BJ (cell line): Measurements from ENCODE around the gene ARHGAP45. TPM values are rescaled to one million over a fixed set of nuclear protein-coding genes. Genes with fewer than 3 reads are reported as not detected.

Experiments
- CTCF ChIA-PET: fragments of 350-600 bp; formaldehyde crosslinking; extraction: SDS; loops from one replicate; lab custom pipeline; 2021; ENCODE audit warnings: antibody characterized with exemption, inconsistent platforms; lab: Yijun Ruan, JAX
- POLR2A ChIA-PET: fragments of 300-600 bp; sonication (Branson Sonifier 250); formaldehyde crosslinking; extraction: SDS; loops from one replicate; lab custom pipeline; 2021; ENCODE audit warnings: antibody characterized with exemption; lab: Charles Lee
- DNase-seq: peaks from one replicate; pipeline ENCODE4 v3.0.0-alpha.2; 2011; ENCODE audit warnings: low read depth
- H3K27me3 ChIP-seq: 2 replicates; pipeline ENCODE4 v1.6.0; 2011; ENCODE audit warnings: low read length; ENCODE audit not compliant: control insufficient read depth, insufficient read depth
- H3K36me3 ChIP-seq: 2 replicates; pipeline ENCODE4 v1.5.1; 2011; ENCODE audit warnings: low read length; ENCODE audit not compliant: control insufficient read depth, insufficient read depth
- H3K4me3 ChIP-seq: 2 replicates; pipeline ENCODE4 v1.5.1; 2011; ENCODE audit warnings: low read depth, mild to moderate bottlenecking, control low read depth, low read length
- polyA plus RNA-seq: library from polyadenylated mRNA; depleted of rRNA; stranded (reverse); fragments of >200 nt; gene quantifications from 2 replicates; pipeline ENCODE4 v1.2.3, GENCODE V29; 2011
- TF ChIP-seq, protein P1 (sequence below): IDR thresholded peaks from 2 replicates; pipeline ENCODE4 v1.5.1; 2011; ENCODE audit warnings: low read depth, mild to moderate bottlenecking, control low read depth, inconsistent platforms, low read length, moderate library complexity; ENCODE audit not compliant: insufficient read depth

Gene ARHGAP45
- polyA plus RNA-seq, 1 experiment: 0.13 TPM

DNA sequence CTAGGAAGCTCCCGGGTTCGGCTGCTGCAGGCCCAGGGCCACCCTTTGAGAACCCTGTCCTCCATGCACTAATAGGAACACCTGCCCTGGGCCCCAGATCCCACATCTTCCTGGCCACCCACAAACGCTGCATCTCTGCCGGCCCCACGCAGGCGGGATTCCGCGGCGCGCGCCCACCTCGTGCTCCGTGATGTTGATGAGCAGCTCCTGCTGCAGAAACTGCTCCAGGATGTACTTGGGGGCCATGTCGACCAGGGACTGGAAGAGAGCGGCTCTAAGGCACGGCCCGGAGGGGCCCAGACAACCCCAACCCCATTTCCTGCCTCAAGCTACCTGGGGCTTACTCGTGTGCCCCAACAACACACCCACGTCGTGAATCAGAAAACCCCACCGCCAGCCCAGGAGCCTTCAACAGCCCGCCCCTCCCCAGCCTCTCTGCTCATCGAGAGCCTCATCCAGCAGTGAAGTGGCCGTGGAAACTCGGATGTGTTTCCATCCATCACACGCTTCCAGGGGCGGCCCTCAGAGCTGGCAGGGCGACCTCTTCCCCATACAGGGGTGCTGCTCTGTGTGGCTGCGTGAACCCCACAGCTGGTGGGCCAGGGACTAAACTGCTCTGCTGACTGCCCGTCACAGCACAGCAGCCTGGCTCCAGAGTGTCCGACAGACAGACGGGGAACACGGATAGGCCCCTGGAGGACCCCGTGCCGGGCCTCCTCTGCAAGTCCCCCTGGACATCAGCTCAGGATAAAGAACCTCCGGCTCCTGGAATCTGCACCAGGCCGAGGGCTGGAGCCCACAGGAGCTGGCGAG lies 24.0 kb downstream of the ARHGAP45 start:
- TF ChIP-seq, protein P1, sequence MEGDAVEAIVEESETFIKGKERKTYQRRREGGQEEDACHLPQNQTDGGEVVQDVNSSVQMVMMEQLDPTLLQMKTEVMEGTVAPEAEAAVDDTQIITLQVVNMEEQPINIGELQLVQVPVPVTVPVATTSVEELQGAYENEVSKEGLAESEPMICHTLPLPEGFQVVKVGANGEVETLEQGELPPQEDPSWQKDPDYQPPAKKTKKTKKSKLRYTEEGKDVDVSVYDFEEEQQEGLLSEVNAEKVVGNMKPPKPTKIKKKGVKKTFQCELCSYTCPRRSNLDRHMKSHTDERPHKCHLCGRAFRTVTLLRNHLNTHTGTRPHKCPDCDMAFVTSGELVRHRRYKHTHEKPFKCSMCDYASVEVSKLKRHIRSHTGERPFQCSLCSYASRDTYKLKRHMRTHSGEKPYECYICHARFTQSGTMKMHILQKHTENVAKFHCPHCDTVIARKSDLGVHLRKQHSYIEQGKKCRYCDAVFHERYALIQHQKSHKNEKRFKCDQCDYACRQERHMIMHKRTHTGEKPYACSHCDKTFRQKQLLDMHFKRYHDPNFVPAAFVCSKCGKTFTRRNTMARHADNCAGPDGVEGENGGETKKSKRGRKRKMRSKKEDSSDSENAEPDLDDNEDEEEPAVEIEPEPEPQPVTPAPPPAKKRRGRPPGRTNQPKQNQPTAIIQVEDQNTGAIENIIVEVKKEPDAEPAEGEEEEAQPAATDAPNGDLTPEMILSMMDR: no peak
- POLR2A ChIA-PET: no interaction called here
- no peak for DNase-seq
- CTCF ChIA-PET: interaction anchor here (1.3 kb wide), 1 partner anchor 22 kb away, joined by 3 read pairs; no protein-coding TSS in a partner anchor
- Histone ChIP-seq H3K27me3 (no peaks in the 10 kb centered on the region), H3K4me3 (no peak overlapping the region), H3K36me3 (peaks cover 34% of the 10 kb centered on the region)

DNA sequence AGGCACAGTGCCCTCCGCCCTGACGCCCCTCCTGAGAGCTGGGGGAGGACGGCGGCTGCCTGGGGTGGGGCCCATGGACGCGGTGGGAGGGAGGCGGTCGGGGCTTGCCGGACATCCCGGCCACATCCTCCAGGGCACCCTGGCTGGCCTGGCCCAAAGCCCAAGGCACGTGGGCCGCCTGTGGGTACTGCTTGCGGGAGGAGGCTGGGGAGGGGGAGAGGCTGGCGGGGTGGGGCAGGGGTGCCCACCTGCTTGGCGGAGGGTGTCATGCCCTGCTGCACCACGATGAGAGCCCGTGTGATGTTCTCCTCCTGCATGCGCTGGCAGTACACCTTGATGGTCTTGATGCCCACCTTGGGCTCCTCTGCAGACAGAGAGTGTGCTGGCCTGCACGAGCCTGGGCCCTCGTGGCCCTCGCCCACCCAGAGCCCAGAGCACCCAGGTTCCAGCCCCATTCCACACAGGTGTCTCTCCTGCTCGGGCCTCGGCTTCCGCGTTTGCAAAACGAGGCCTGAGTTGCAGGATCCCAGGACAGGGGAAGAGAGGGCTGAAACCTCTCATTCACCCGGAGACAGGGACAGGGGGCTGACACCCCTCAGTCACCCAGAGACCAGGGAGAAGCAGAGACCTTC lies 24.7 kb downstream of the ARHGAP45 start:
- TF ChIP-seq, protein P1: no peak
- Histone ChIP-seq H3K27me3 (no peaks in the 10 kb centered on the region), H3K36me3 (peaks cover 32% of the 10 kb centered on the region), H3K4me3 (no peak overlapping the region)
- POLR2A ChIA-PET: no interaction called here
- CTCF ChIA-PET: no interaction called here
- no peak for DNase-seq

DNA sequence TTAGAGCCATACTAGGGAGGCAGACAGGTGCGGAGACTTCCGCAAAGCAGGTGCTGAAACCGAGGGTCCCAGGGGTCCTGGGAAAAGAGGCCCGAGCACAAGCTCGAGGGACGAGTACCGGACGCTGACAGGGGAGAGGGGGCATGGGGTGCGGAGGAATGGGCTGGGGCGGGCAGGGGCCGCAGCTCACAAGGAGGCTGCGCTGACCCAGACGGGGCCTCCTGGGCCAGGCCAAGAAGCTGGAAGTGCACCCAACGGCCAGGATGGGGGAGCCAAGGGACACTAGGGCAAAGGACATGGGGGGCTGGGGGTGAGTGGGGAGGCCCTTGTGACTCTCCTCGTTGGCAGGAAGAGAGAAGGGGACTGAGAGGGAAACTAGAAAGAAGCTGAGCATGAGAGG lies 26.4 kb downstream of the ARHGAP45 start:
- POLR2A ChIA-PET: interaction anchor here (0.7 kb wide), 1 partner anchor 67 kb away, joined by 3 read pairs; the partner anchor contains the start of gene CNN2
- no peak for DNase-seq
- TF ChIP-seq, protein P1: no peak
- Histone ChIP-seq H3K36me3 (peaks cover 28% of the 10 kb centered on the region), H3K27me3 (no peaks in the 10 kb centered on the region), H3K4me3 (no peak overlapping the region)
- CTCF ChIA-PET: no interaction called here

DNA sequence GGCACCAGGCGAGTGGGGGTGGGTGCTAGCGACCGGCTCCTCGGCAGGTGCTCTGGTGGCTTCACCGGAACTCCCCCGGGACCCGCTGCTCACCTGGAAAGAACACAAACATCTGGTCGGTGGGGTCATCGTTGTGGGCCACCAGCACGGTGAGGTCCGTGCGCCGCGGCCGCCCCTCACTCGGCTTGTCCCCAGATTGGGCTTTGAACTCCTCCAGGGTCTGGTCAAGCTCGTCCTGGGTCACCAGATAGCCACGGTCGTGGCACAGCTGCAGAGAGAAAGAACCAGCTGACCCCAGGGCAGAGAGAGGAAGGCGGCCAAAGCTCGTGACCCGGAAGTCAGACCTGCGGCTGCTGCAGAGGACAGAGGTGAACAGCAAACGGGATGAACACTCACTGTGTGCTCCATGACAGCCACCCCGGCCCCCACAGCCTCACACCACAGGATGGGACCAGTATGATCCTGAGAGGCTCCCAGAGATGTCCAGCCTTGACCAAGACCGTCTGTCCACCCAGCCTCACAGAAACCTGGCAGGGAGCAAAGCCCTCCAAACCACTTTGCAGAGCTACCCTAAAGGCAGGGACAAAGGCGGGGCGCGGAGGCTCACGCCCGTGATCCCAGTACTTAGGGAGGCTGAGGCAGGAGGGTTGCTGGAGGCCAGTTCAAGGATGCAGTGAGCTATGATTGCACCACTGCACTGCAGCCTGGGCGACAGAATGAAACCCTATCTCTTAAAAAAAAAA lies 27.0 kb downstream of the ARHGAP45 start:
- ChIA-PET CTCF (interaction anchor here (0.7 kb wide), 1 partner anchor 232 kb away, joined by 3 read pairs; no protein-coding TSS in a partner anchor), POLR2A (interaction anchor here (0.6 to 0.7 kb wide), 2 partner anchors 41 to 68 kb away, joined by 3 read pairs; partner anchors contain the start of gene CNN2)
- TF ChIP-seq, protein P1: no peak
- no peak for DNase-seq
- H3K4me3 ChIP-seq: peak overlapping the region; percentile 99
- no peaks in the 10 kb centered on the region for H3K27me3 ChIP-seq
- peaks cover 21% of the 10 kb centered on the region for H3K36me3 ChIP-seq
